GM12878 (cell line): ENCODE results near the gene LARGE1. TPM values are rescaled to one million over a fixed set of nuclear protein-coding genes. Genes with fewer than 3 reads are reported as not detected.

Experiments
- ATAC-seq: fragments of 200-7000 bp; cut with Tn5 transposase; 3 replicates; pipeline ENCODE4 v1.9.1; 2020; ENCODE audit warnings: mild to moderate bottlenecking, moderate library complexity
- BruUV-seq: library from RNA; stranded (reverse); fragments of 400-500 nt; replicated peaks from 2 replicates; lab custom pipeline; 2021; lab: Mats Ljungman, UMichigan
- CTCF ChIA-PET: fragments of 300-600 bp; sonication (Branson Sonifier 250); formaldehyde crosslinking; extraction: SDS; loops from one replicate; lab custom pipeline; 2021; ENCODE audit warnings: inconsistent platforms; lab: Yijun Ruan, JAX
- POLR2A ChIA-PET: fragments of 350-600 bp; formaldehyde crosslinking; extraction: SDS; loops from one replicate; lab custom pipeline; 2021; ENCODE audit warnings: inconsistent platforms; lab: Charles Lee
- RAD21 ChIA-PET: fragments of 300-600 bp; sonication (Branson Sonifier 250); formaldehyde crosslinking; loops from one replicate; lab custom pipeline; 2023; ENCODE audit warnings: antibody characterized with exemption; ENCODE audit not compliant: unreplicated experiment; lab: Charles Lee
- SMC1A ChIA-PET: fragments of 300-600 bp; sonication (Branson Sonifier 250); formaldehyde crosslinking; loops from one replicate; lab custom pipeline; 2023; ENCODE audit not compliant: unreplicated experiment, uncharacterized antibody; lab: Charles Lee
- DNase-seq: peaks from one replicate; pipeline ENCODE4 v3.0.0-alpha.2; 2011; ENCODE audit warnings: low read depth, low spot score
- FAIRE-seq: peaks from 3 replicates; lab custom pipeline; 2011; peaks lifted over from hg19 to GRCh38; lab: Jason Lieb, UNC
- H2AFZ ChIP-seq: 2 replicates; pipeline ENCODE4 v1.6.0; 2011; ENCODE audit warnings: low read depth, low read length, control low read depth; ENCODE audit not compliant: control insufficient read depth
- H3K27ac ChIP-seq: 2 replicates; pipeline ENCODE4 v1.5.1; 2011; ENCODE audit warnings: control low read depth; ENCODE audit not compliant: control insufficient read depth, insufficient read depth
- H3K27me3 ChIP-seq, 2 experiments: replicated peaks in 1 of 2; 2 replicates each; pipeline versions ENCODE4 v1.6.0 to v1.6.1; 2011; ENCODE audit warnings: low read length in 1 of 2; ENCODE audit not compliant: control insufficient read depth in 2 of 2, insufficient read depth in 2 of 2
- H3K36me3 ChIP-seq, 2 experiments: 2 replicates each; pipeline ENCODE4 v1.5.1; 2011; ENCODE audit warnings: low read length in 1 of 2; ENCODE audit not compliant: control insufficient read depth in 2 of 2, insufficient read depth in 2 of 2
- H3K4me1 ChIP-seq: 2 replicates; pipeline ENCODE4 v1.6.1; 2011; ENCODE audit warnings: mild to moderate bottlenecking, low read length, moderate library complexity, mixed read lengths; ENCODE audit not compliant: control insufficient read depth, insufficient read depth
- H3K4me2 ChIP-seq: 2 replicates; pipeline ENCODE4 v1.6.0; 2011; ENCODE audit warnings: control low read depth; ENCODE audit not compliant: control insufficient read depth, insufficient read depth
- H3K4me3 ChIP-seq: fragments of 200-600 bp; sonication (generic); 2 replicates; pipeline ENCODE4 v1.5.1; 2016
- H3K79me2 ChIP-seq: 2 replicates; pipeline ENCODE4 v1.6.0; 2011; ENCODE audit warnings: low read length; ENCODE audit not compliant: control insufficient read depth, insufficient read depth
- H3K9ac ChIP-seq: 2 replicates; pipeline ENCODE4 v1.8.0; 2011; ENCODE audit warnings: low read length, control low read depth, mixed read lengths; ENCODE audit not compliant: control insufficient read depth, insufficient read depth
- H3K9me3 ChIP-seq: replicated peaks from 3 replicates; pipeline ENCODE4 v1.5.1; 2011; ENCODE audit warnings: mild to moderate bottlenecking, low read length; ENCODE audit not compliant: control insufficient read depth, insufficient read depth
- H4K20me1 ChIP-seq: 2 replicates; pipeline ENCODE4 v1.6.0; 2011; ENCODE audit not compliant: control insufficient read depth, insufficient read depth
- CHD2 ChIP-seq: IDR thresholded peaks from 2 replicates; pipeline ENCODE4 v1.6.1; 2011; ENCODE audit warnings: low read depth, low read length, improper control_type of control experiment, borderline replicate concordance
- FOS ChIP-seq: IDR thresholded peaks from 3 replicates; pipeline ENCODE4 v1.6.1; 2011; ENCODE audit warnings: borderline replicate concordance; ENCODE audit not compliant: insufficient read length; ENCODE audit errors: extremely low read depth
- FOXK2 ChIP-seq: fragments of 450-650 bp; IDR thresholded peaks from 2 replicates; pipeline ENCODE4 v1.6.1; 2017; ENCODE audit warnings: mild to moderate bottlenecking, moderate library complexity
- MYC ChIP-seq: IDR thresholded peaks from 2 replicates; pipeline ENCODE4 v1.6.1; 2011; ENCODE audit warnings: mild to moderate bottlenecking, low read length, moderate library complexity, inconsistent platforms; ENCODE audit not compliant: insufficient read depth, insufficient replicate concordance, insufficient read length, severe bottlenecking
- NFIC ChIP-seq: IDR thresholded peaks from 2 replicates; pipeline ENCODE4 v1.6.1; 2012; ENCODE audit warnings: low read depth, mild to moderate bottlenecking, inconsistent platforms, low read length, moderate library complexity
- NR2F1 ChIP-seq: fragments of 450-650 bp; conservative IDR thresholded peaks from 2 replicates; pipeline ENCODE4 v1.6.1; 2017; ENCODE audit warnings: mild to moderate bottlenecking
- POU2F2 ChIP-seq: IDR thresholded peaks from 3 replicates; pipeline ENCODE4 v1.6.1; 2011; ENCODE audit warnings: low read depth, mild to moderate bottlenecking, low read length, borderline replicate concordance
- RAD21 ChIP-seq: IDR thresholded peaks from 2 replicates; pipeline ENCODE4 v1.6.1; 2011; ENCODE audit warnings: mild to moderate bottlenecking, low read depth, low read length, moderate library complexity; ENCODE audit not compliant: insufficient read depth
- RB1 ChIP-seq: fragments of 450-650 bp; formaldehyde crosslinking; IDR thresholded peaks from 2 replicates; pipeline ENCODE4 v1.6.1; 2017; ENCODE audit warnings: mild to moderate bottlenecking, borderline replicate concordance
- TAF1 ChIP-seq: IDR thresholded peaks from 2 replicates; pipeline ENCODE4 v1.6.1; 2011; ENCODE audit warnings: mild to moderate bottlenecking, low read depth, low read length, borderline replicate concordance
- YY1 ChIP-seq: IDR thresholded peaks from 2 replicates; pipeline ENCODE4 v1.6.1; 2011; ENCODE audit warnings: low read depth, mild to moderate bottlenecking, low read length
- ZZZ3 ChIP-seq: IDR thresholded peaks from 2 replicates; pipeline ENCODE4 v1.6.1; 2011; ENCODE audit warnings: low read depth; ENCODE audit not compliant: control insufficient read depth, insufficient read length
- WGBS: methylation state at CpG from one replicate; pipeline ENCODE4 v1.1.6; 2016; ENCODE audit warnings: low lambda C conversion rate; ENCODE audit not compliant: insufficient replicate concordance, insufficient coverage; ENCODE audit errors: missing lambda C conversion rate; 5-methylcytosine and 5-hydroxymethylcytosine counted together
- in situ Hi-C: fragments of 300-500 bp; cut with MboI; formaldehyde crosslinking; loops from 9 replicates; pipeline ENCODE4 v1.14.3; 2018; ENCODE audit warnings: mixed read lengths
- intact Hi-C: fragments of 100-400 bp; cut with micrococcal nuclease; formaldehyde crosslinking; loops from one replicate; pipeline ENCODE4 v1.14.2; 2022; ENCODE audit not compliant: unreplicated experiment
- polyA plus RNA-seq, 11 experiments: library from polyadenylated mRNA; depleted of rRNA in 4 of 11; unstranded in 6 of 11; stranded (reverse) in 5 of 11; fragments of >200 nt; fragmentation: Nextera tagmentation in 4 of 11; fragmentation: Illumina TruSeq in 1 of 11; extraction: Ambion mirVana in 4 of 11; extraction: Trizol in 1 of 11; gene quantifications; 1 replicate in 1 of 11; 2 replicates in 10 of 11; pipeline versions ENCODE4 v1.2.1 to v1.2.3, GENCODE V29; 2011 to 2016; ENCODE audit warnings: inconsistent platforms in 2 of 11, missing spikeins in 2 of 11, low read depth in 1 of 11
- total RNA-seq, 4 experiments: library from RNA; depleted of rRNA in 3 of 4; stranded (reverse); fragments of >200 nt in 3 of 4; fragmentation: Illumina TruSeq in 1 of 4; extraction: Trizol in 1 of 4; gene quantifications; 2 replicates each; pipeline versions ENCODE4 v1.2.1 to v1.2.3, GENCODE V29; 2013 to 2021
- TF ChIP-seq, protein P1 (sequence below): fragments of 450-650 bp; formaldehyde crosslinking; IDR thresholded peaks from 2 replicates; pipeline ENCODE4 v1.5.0; 2022; ENCODE audit warnings: mild to moderate bottlenecking, missing genetic modification characterization
- TF ChIP-seq, protein P2 (sequence below): fragments of 450-650 bp; formaldehyde crosslinking; IDR thresholded peaks from 2 replicates; pipeline ENCODE4 v1.4.0; 2022; ENCODE audit warnings: mild to moderate bottlenecking, moderate library complexity
- TF ChIP-seq, protein P3 (sequence below): fragments of 450-650 bp; IDR thresholded peaks from 2 replicates; pipeline ENCODE4 v1.6.1; 2016; ENCODE audit warnings: mild to moderate bottlenecking

Gene LARGE1
- total and polyA plus RNA-seq, 10 of the 15 experiments (the other 5 are each of a cell fraction or from before 2014, with no cell fraction given) = 3.2 to 41.4 (median 17.3) TPM

DNA sequence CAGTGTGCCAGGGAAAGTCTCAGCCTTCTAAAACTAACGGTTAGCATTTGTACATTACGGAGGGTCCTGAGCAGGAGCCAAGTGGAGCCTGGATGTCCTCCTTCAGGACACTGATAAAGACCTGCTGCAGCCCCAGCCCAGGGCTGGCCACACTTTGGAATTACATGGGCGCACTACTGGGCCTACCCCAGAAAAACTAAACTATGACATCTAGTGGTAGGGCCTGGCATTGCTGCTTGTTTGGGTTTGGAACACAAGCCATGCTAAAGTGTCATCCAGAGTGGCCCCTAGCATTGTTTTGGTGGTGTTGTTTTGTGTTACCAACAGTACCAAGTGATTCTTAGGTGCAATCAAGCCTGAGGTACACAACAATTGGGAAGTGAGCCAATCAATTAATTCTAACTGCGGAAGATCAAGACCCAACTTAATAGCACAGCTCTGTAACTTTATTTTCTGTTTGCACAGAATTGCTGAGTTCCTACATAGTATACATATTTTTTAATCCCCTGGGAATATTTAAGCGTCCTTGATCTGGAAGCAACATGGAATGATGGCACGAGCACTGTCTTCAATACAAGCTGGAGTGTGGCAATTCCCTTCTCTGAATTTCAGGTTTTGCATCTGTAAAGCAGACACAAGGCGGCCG, 340.7 kb downstream of the LARGE1 start:
- intact Hi-C loops (loop anchor here (1.0 to 5.0 kb wide), 3 partner anchors 60 to 338 kb away; no protein-coding TSS in a partner anchor), in situ Hi-C loops (loop anchor here (5.0 to 10.0 kb wide), 4 partner anchors 62 to 1573 kb away; no protein-coding TSS in a partner anchor)
- Histone ChIP-seq H3K4me2 (no peak overlapping the region), H3K9me3 (no peaks in the 10 kb centered on the region), H3K4me1 (peaks cover 3% of the 10 kb centered on the region; the same call in 1 of the 2 replicates), H3K4me3 (no peak overlapping the region), H2AFZ (no peak overlapping the region), H3K9ac (no peak overlapping the region), H3K36me3 (no peaks in the 10 kb centered on the region), H3K27ac (no peak overlapping the region), H3K27me3 (no peaks in the 10 kb centered on the region), H4K20me1 (no peaks in the 10 kb centered on the region), H3K79me2 (no peaks in the 10 kb centered on the region)
- BruUV-seq = no TSS peak
- 62% methylated on average over 8 of the region's 8 CpGs for WGBS
- ChIA-PET POLR2A (no interaction called here), CTCF (interaction anchor here (0.9 to 5.2 kb wide), 23 partner anchors 8 to 561 kb away, joined by 3 to 138 read pairs (median 5); no protein-coding TSS in a partner anchor), RAD21 (interaction anchor here (0.6 to 3.1 kb wide), 11 partner anchors 10 to 284 kb away, joined by 3 to 51 read pairs (median 4); no protein-coding TSS in a partner anchor), SMC1A (interaction anchor here (0.8 to 8.8 kb wide), 14 partner anchors 10 to 337 kb away, joined by 3 to 125 read pairs (median 4); no protein-coding TSS in a partner anchor)
- ATAC-seq = peak; percentile 97
- FAIRE-seq = peak; percentile 13
- DNase-seq = no peak
- TF ChIP-seq FOS (no peak), RB1 (0 out of 2 replicates have a peak, but pooled peaks have one; percentile 65), ZZZ3 (no peak), RAD21 (peak; percentile 95), YY1 (peak; percentile 55; the same call in 1 of the 2 replicates), MYC (no peak), NFIC (no peak), FOXK2 (no peak), NR2F1 (no peak), TAF1 (no peak), POU2F2 (0 out of 3 replicates have a peak, but pooled peaks have one; percentile 29), CHD2 (no peak)
- TF ChIP-seq, protein P1, sequence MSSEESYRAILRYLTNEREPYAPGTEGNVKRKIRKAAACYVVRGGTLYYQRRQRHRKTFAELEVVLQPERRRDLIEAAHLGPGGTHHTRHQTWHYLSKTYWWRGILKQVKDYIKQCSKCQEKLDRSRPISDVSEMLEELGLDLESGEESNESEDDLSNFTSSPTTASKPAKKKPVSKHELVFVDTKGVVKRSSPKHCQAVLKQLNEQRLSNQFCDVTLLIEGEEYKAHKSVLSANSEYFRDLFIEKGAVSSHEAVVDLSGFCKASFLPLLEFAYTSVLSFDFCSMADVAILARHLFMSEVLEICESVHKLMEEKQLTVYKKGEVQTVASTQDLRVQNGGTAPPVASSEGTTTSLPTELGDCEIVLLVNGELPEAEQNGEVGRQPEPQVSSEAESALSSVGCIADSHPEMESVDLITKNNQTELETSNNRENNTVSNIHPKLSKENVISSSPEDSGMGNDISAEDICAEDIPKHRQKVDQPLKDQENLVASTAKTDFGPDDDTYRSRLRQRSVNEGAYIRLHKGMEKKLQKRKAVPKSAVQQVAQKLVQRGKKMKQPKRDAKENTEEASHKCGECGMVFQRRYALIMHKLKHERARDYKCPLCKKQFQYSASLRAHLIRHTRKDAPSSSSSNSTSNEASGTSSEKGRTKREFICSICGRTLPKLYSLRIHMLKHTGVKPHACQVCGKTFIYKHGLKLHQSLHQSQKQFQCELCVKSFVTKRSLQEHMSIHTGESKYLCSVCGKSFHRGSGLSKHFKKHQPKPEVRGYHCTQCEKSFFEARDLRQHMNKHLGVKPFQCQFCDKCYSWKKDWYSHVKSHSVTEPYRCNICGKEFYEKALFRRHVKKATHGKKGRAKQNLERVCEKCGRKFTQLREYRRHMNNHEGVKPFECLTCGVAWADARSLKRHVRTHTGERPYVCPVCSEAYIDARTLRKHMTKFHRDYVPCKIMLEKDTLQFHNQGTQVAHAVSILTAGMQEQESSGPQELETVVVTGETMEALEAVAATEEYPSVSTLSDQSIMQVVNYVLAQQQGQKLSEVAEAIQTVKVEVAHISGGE (CRISPR knock-in tag) = no peak
- TF ChIP-seq, protein P2, sequence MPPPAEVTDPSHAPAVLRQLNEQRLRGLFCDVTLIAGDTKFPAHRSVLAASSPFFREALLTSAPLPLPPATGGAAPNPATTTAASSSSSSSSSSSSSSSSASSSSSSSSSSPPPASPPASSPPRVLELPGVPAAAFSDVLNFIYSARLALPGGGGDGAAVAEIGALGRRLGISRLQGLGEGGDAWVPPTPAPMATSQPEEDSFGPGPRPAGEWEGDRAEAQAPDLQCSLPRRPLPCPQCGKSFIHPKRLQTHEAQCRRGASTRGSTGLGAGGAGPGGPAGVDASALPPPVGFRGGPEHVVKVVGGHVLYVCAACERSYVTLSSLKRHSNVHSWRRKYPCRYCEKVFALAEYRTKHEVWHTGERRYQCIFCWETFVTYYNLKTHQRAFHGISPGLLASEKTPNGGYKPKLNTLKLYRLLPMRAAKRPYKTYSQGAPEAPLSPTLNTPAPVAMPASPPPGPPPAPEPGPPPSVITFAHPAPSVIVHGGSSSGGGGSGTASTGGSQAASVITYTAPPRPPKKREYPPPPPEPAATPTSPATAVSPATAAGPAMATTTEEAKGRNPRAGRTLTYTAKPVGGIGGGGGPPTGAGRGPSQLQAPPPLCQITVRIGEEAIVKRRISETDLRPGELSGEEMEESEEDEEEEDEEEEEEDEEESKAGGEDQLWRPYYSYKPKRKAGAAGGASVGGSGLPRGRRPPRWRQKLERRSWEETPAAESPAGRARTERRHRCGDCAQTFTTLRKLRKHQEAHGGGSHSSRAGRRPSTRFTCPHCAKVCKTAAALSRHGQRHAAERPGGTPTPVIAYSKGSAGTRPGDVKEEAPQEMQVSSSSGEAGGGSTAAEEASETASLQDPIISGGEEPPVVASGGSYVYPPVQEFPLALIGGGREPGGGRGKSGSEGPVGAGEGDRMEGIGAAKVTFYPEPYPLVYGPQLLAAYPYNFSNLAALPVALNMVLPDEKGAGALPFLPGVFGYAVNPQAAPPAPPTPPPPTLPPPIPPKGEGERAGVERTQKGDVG (CRISPR knock-in tag) = no peak
- TF ChIP-seq, protein P3, sequence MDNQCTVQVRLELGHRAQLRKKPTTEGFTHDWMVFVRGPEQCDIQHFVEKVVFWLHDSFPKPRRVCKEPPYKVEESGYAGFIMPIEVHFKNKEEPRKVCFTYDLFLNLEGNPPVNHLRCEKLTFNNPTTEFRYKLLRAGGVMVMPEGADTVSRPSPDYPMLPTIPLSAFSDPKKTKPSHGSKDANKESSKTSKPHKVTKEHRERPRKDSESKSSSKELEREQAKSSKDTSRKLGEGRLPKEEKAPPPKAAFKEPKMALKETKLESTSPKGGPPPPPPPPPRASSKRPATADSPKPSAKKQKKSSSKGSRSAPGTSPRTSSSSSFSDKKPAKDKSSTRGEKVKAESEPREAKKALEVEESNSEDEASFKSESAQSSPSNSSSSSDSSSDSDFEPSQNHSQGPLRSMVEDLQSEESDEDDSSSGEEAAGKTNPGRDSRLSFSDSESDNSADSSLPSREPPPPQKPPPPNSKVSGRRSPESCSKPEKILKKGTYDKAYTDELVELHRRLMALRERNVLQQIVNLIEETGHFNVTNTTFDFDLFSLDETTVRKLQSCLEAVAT = no peak
